Peyer's patch (tissue), 4 donors: ENCODE results near the gene IGF2BP2. TPM values are rescaled to one million over a fixed set of nuclear protein-coding genes. Genes with fewer than 3 reads are reported as not detected.

ENCODE experiments used
- DNase-seq, 3 donors: peaks; one replicate each; pipeline ENCODE4 v3.0.0-alpha.2; 2017 to 2019
- H3K27ac ChIP-seq, 4 donors: fragments of 200-600 bp; sonication (generic); one replicate each; pipeline ENCODE4 v1.5.1; 2016 to 2019
- H3K27me3 ChIP-seq, 2 donors: fragments of 200-600 bp; sonication (generic); one replicate each; pipeline ENCODE4 v1.5.1; 2019
- H3K36me3 ChIP-seq, 3 donors: fragments of 200-600 bp; sonication (generic); one replicate each; pipeline ENCODE4 v1.5.1; 2016 to 2019
- H3K4me1 ChIP-seq, 4 donors: fragments of 200-600 bp; sonication (generic); one replicate each; pipeline ENCODE4 v1.5.1; 2016 to 2019
- H3K4me3 ChIP-seq, 4 donors: fragments of 200-600 bp; sonication (generic); 1 replicate in 3 of 4; 2 replicates in 1 of 4; pipeline ENCODE4 v1.5.1; 2016 to 2019; ENCODE audit warnings: mild to moderate bottlenecking in 1 of 4
- H3K9me3 ChIP-seq, 4 donors: fragments of 200-600 bp; sonication (generic); one replicate each; pipeline ENCODE4 v1.5.1; 2016 to 2019; ENCODE audit warnings: mild to moderate bottlenecking in 1 of 4
- CTCF ChIP-seq, 6 experiments: fragments of 450-650 bp in 4 of 6; fragments of 200-600 bp in 2 of 6; sonication (generic) in 1 of 6; IDR thresholded peaks; one replicate each; pipeline ENCODE4 v1.5.1; 2017 to 2019; ENCODE audit warnings: antibody characterized with exemption in 6 of 6, mild to moderate bottlenecking in 3 of 6, moderate library complexity in 1 of 6
- POLR2A ChIP-seq, 2 donors: fragments of 450-650 bp; IDR thresholded peaks; one replicate each; pipeline ENCODE4 v1.5.1; 2017; ENCODE audit warnings: antibody characterized with exemption in 2 of 2, mild to moderate bottlenecking in 2 of 2, moderate library complexity in 2 of 2
- total RNA-seq, 4 donors: library from RNA; depleted of rRNA; stranded (reverse); fragments of >200 nt; gene quantifications; one replicate each; pipeline ENCODE4 v1.1.0, GENCODE V29; 2016

IGF2BP2 gene
- total RNA-seq, 4 donors from 2014 or later: 61.9 to 116 (median 99.8) TPM

DNA sequence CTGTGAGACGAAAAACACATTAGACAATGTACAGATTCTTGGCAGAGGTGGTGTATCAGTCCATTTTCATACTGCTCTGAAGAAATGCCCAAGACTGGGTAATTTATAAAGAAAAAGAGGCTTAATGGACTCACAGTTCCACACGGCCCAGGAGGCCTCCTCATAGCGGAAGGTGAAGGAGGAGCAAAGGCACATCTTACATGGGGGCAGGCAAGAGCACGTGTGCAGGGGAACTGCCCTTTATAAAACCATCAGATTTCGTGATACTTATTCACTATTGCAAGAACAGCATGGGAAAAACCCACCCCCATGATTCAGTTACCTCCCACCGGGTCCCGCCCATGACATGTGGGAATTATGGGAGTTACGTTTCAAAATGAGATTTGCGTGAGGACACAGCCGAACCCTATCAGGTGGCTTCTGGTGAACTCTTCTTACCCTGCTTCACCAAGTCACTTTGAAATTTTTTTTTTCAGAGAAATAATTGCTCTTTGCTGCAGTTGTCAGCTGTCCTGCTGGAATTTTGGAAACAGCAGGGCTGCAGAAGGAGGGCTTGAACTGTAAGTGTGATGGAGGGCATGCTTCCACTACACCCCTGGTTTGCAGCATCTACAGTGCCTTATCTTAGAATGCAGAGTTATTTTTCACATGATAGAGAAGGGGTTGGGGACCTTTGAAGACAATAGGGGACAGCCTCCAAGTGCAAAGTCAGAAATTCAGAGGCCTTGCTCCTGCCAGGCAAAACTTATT lies 2.9 kb upstream of the IGF2BP2 start:
- TF ChIP-seq POLR2A (IDR thresholded peaks at IDR 0.05): no peak
- peaks cover 0 to 15% (median under 1%) of the 10 kb centered on the region in 4 donors for H3K4me1 ChIP-seq
- H3K27ac ChIP-seq: no peak overlapping the region
- H3K4me3 ChIP-seq: no peak overlapping the region
- no peak for DNase-seq
- no peaks in the 10 kb centered on the region for H3K27me3 ChIP-seq
- no peaks in the 10 kb centered on the region for H3K9me3 ChIP-seq
- no peaks in the 10 kb centered on the region for H3K36me3 ChIP-seq

DNA sequence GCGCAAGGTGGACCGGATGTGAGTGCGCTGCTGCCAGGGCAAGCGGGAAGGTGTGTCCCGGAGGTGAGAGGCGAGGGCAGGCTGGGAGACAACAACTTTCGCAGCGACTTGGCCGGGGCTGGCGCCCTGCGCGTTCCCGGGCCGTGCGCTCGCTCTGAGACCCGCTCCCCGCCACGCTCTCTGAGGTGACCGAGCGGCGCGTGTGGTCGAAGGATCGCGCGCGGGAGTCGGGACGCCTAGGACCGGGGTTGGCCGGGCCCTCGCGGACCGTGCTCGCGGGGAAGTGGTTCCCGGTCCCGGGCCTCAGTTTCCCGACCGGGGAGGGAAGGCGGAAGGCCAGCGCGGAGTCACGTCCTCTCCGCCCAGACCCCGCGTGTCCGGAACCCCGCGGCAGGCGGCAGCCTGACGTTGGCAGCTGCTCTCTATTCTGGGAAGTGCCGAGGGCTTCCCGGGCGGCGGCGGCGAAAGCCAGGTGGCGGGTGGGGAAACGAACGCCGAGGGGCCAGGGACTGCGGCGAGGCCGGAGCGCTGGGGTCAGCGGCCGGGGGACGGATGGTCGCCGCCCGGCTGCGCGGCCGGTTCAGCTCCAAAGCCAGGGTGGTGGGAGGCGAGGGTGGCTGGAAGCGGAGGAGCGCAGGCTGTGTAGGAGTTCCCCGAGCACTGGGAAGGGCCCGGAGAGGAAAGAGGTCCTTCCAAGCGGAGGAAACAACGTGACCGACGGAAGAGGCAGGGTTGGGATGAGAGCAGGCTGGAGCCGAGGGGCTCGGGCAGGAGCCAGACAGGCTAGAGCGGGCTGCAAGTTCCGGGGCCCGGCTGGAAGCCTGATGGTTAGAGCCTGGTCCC lies 1.0 kb upstream of the IGF2BP2 start:
- peak overlapping the region; percentile 65 to 98 (median 88) for H3K27ac ChIP-seq
- H3K4me3 ChIP-seq: peak overlapping the region; percentile 51 to 92 (median 67)
- peaks cover 0 to 15% (median 8%) of the 10 kb centered on the region in 4 donors for H3K4me1 ChIP-seq
- no peaks in the 10 kb centered on the region for H3K9me3 ChIP-seq
- H3K36me3 ChIP-seq: no peaks in the 10 kb centered on the region
- H3K27me3 ChIP-seq: no peaks in the 10 kb centered on the region
- TF ChIP-seq POLR2A (IDR thresholded peaks at IDR 0.05) (peak in 1 of 2 donors; percentile 22), CTCF (IDR thresholded peaks at IDR 0.05) (peak in 1 of 6 experiments; percentile 19)
- peak in 2 of 3 donors; percentile 74 to 83 for DNase-seq

DNA sequence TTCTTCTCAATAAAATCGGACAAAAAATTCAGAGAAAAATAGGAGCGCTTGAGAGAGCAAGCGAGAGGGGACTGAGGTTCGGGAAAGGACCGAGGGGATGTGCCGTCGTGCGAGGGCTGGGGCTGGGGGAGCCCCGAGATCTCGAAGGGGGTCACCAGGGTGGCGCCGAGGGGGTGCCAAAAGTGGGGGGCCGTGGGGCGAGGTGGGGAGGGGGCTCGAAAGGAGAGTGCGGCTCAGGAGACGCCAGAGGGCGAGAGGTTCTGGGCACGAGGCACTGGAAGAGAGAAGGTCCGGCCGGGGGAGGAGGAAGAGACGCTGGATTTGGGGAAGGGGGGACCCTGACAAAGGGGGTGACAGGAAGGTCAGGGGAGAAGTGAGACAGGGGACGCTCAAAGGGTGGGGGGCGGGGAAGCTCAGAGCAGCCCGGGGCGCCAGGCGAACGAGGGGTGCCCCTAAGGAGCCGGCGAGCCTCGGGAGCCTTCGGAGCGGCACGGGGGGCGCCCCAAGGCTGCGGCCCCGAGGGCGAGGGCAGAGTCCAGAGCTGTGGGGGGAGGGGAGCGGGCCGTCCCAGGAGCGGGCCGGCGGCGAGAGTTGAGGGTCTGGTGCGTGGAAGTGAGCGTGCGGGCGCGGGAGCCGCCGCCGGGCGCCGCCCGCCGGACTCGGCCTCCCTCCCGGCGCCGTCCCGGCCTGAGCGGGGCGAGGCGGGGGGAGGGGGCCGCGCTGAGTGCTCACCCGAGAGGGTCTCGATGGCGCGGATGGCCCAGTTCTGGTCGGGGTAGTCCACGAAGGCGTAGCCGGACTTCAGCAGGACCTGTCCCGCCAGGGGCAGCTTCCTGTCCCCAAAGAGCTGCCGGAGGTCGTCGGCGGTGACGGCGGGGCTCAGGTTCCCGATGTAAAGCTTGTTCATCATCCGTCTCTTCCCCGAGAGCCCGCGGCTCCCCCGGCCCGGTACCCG lies 514 bp downstream of the IGF2BP2 start:
- peak overlapping the region; percentile 46 to 92 (median 67) for H3K4me3 ChIP-seq
- H3K36me3 ChIP-seq: no peaks in the 10 kb centered on the region
- peaks cover 0 to 15% (median 8%) of the 10 kb centered on the region in 4 donors for H3K4me1 ChIP-seq
- peak in 2 of 3 donors; percentile 55 to 73 for DNase-seq
- H3K27me3 ChIP-seq: no peaks in the 10 kb centered on the region
- H3K9me3 ChIP-seq: no peaks in the 10 kb centered on the region
- peak overlapping the region; percentile 65 to 98 (median 88) for H3K27ac ChIP-seq
- peak in 1 of 2 donors; percentile 17 for TF ChIP-seq POLR2A (IDR thresholded peaks at IDR 0.05)
- no peak for TF ChIP-seq CTCF (IDR thresholded peaks at IDR 0.05)

- TF ChIP-seq CTCF (IDR thresholded peaks at IDR 0.05): no peak
- TF ChIP-seq POLR2A (IDR thresholded peaks at IDR 0.05): no peak
- peak overlapping the region; percentile 46 to 92 (median 67) for H3K4me3 ChIP-seq
- H3K27me3 ChIP-seq: no peaks in the 10 kb centered on the region
- H3K36me3 ChIP-seq: no peaks in the 10 kb centered on the region
- DNase-seq: peak in 2 of 3 donors; percentile 70 to 76
- peaks cover 0 to 15% (median 8%) of the 10 kb centered on the region in 4 donors for H3K4me1 ChIP-seq
- no peaks in the 10 kb centered on the region for H3K9me3 ChIP-seq
- peak overlapping the region; percentile 65 to 98 (median 88) for H3K27ac ChIP-seq
Observed at GRCh38 chr3:185823078-185824044, 1.5 kb downstream of the IGF2BP2 start.
